LNCaP clone FGC (cell line): ENCODE measurements around the gene METTL24.

Source experiments
- DNase-seq: peaks from one replicate; pipeline ENCODE4 v3.0.0-alpha.2; 2011; ENCODE audit warnings: low read depth
- H3K4me3 ChIP-seq: 2 replicates; pipeline ENCODE4 v1.5.1; 2011; ENCODE audit warnings: mild to moderate bottlenecking, low read depth, low read length, control low read depth
- TF ChIP-seq, protein P1 (sequence below): IDR thresholded peaks from 2 replicates; pipeline ENCODE4 v1.5.1; 2012; ENCODE audit warnings: mild to moderate bottlenecking; ENCODE audit not compliant: control insufficient read depth, insufficient read depth; ENCODE audit errors: extremely low read depth

The METTL24 gene

DNA sequence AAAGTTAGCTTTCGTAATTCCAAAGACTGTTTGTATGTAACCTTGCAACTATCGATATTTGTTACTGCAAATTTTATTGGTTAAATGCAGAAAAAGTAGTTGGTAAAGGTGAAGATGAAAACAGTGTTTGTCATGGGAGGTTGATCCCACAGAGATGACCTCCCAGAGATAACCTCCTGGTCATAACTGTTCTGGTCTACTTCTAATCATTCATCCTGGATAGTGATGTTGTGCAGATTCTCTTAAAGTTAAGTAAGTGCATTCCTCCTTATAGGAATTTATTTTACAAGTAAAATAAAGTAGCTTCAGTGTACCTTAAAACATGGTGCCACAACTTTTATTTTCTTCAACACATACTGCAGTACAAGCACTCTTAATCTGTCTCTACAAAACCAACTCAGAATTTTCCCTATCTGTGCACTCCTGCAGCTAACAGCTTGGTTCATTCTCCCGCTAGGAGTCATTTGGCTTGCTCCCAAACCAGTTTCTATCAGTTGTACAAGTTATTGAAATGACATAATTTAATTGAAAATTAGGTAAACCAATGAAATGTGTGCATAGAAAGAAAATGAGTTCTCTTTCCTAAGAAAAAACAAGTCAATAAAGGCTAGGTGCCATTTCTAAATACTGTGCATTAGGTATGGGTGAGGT lies 19.2 kb downstream of the METTL24 start:
- TF ChIP-seq, protein P1, sequence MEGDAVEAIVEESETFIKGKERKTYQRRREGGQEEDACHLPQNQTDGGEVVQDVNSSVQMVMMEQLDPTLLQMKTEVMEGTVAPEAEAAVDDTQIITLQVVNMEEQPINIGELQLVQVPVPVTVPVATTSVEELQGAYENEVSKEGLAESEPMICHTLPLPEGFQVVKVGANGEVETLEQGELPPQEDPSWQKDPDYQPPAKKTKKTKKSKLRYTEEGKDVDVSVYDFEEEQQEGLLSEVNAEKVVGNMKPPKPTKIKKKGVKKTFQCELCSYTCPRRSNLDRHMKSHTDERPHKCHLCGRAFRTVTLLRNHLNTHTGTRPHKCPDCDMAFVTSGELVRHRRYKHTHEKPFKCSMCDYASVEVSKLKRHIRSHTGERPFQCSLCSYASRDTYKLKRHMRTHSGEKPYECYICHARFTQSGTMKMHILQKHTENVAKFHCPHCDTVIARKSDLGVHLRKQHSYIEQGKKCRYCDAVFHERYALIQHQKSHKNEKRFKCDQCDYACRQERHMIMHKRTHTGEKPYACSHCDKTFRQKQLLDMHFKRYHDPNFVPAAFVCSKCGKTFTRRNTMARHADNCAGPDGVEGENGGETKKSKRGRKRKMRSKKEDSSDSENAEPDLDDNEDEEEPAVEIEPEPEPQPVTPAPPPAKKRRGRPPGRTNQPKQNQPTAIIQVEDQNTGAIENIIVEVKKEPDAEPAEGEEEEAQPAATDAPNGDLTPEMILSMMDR, result no peak

DNA sequence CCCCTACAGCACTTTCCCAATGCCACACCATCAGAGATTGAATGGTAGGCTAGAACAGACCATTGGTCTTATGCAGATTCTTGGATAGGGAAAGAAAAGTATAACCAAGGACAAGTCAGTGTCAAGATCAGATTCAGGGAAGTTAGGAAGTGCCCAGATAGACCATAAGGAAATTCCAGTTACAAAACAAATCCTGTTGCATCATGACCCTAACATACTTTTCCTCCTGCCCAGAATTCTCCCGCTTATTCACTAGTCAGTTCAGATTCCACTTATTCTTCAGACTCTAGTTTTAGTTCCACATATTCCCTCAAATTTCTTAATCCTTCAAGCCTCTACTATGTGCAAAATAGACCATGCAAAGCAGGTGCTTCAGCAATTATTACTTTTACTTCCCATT lies 20.7 kb downstream of the METTL24 start:
- no peak overlapping the region for H3K4me3 ChIP-seq
- TF ChIP-seq, protein P1, result no peak
- DNase-seq, result no peak

More for the DNA sequence above, 19.2 kb downstream of the METTL24 start:
- H3K4me3 ChIP-seq, result no peak overlapping the region
- DNase-seq, result no peak

DNA sequence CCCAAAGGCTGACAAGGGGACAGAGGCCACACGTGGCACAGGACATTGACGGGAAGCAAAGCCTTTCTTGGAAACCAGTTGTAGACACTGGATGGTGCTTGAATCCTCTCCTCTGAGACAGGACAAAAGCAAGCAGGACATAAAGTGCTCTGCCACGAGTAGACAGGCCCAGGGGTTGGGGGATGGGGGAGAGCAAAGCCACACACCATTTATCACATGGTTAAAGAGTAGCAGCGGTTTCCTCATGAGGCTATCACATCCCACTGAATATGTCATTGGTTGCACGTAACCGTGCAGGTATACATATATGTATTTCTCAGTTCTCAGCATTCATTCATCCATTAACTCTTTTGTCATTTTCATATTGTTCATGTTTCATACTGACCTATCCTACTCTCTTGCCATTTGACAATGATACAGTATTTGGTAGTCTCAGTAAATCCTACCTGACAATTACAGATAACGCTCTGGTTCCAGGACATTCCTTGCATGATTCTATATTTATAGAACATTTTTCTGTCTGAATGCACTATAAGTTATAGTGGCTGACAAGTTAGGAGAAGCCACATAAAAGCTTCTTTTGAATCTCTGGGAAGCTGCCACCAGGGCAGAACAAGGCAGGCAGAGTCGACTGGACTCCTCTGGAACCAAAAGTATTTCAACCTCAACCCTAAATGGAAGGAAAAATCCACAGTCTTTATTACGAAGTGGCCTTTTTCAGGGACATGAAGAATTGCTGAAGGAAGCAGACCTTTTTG lies 23.5 kb downstream of the METTL24 start:
- TF ChIP-seq, protein P1, result no peak
- no peak overlapping the region for H3K4me3 ChIP-seq
- no peak for DNase-seq

DNA sequence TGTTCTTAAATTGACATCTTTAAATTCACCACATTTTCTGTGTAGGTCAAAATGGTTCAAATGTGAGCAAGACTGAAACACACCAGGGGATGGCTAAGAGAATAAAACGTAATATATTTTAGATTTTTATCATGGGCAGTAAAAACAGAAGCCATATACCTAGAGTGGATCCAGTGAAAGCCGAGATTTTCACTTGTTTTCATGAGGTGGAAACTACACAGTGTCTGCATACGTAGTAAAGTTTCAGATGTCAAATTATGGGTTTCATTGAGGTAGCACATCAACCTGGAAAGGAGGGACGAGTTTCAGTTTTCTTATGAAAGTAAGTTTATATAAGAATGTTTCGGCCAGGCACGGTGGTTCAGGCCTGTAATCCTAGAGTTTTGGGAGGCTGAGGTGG lies 25.9 kb downstream of the METTL24 start:
- TF ChIP-seq, protein P1, result no peak
- no peak for DNase-seq
- H3K4me3 ChIP-seq, result no peak overlapping the region

DNA sequence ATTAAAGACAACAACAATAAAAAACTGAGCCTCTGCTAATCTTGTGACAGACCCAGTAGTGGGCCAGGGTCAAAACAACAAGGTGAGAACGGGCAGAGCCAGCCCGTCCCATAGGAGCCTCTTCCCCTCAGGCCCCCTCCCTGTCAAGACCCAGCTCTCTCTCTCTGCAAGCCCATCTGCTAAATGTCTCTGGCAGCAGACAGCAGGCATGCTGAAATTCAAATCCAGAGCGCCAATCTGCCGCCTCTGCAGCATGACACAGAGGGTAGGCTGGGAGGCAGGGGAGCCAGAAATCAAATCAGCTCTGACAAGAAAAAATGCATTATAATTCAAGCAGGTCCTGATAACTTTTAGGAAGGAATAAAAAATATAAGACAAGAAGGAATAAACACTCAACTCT lies 26.3 kb downstream of the METTL24 start:
- H3K4me3 ChIP-seq, result no peak overlapping the region
- TF ChIP-seq, protein P1, result no peak
- no peak for DNase-seq

DNA sequence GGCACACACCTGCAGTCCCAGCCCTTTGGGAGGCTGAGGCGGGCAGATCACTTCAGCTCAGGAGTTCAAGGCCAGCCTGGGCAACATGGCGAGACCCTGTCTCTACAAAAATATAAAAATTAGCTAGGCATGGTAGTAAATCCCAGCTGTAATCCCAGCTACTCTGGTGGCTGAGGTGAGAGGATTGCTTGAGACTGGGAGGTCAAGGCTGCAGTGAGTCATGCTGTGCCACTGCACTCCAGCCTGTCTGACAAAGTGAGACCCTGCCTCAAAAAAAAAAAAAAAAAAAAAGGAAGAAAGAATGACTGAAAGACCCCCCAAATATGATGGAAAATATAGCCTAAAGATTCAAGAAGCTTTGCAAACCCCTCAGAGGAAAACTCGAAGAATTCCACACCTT lies 26.8 kb downstream of the METTL24 start:
- TF ChIP-seq, protein P1, result no peak
- no peak overlapping the region for H3K4me3 ChIP-seq
- DNase-seq, result no peak
